Measurements from ENCODE around the gene CAPN10. TPM values are rescaled to one million over a fixed set of nuclear protein-coding genes. Genes with fewer than 3 reads are reported as not detected.

The CAPN10 gene
- total RNA-seq, 4 donors from 2014 or later: 9.9 to 23.3 (median 13.7) TPM

GRCh38 chr2:240642061-240642805, 55.7 kb downstream of the CAPN10 start:
- Histone ChIP-seq H3K4me3 (no peak overlapping the region), H3K27me3 (peaks cover 0 to 79% (median 0%) of the 10 kb centered on the region in 4 donors), H3K36me3 (no peaks in the 10 kb centered on the region), H3K9me3 (no peaks in the 10 kb centered on the region), H3K4me1 (peaks cover 0 to 12% (median 0%) of the 10 kb centered on the region in 3 donors), H3K27ac (no peak overlapping the region)
- intact Hi-C loops (cut with DNase I): no loop called here
- no peak for TF ChIP-seq CTCF (IDR thresholded peaks at IDR 0.05)
- no peak for TF ChIP-seq POLR2A (IDR thresholded peaks at IDR 0.05)
- no peak for DNase-seq
- 92 to 93% methylated on average over 3 to 9 of the region's 36 CpGs for WGBS, 2 donors

- peaks cover 0 to 9% (median 0%) of the 10 kb centered on the region in 3 donors for H3K4me1 ChIP-seq
- H3K27ac ChIP-seq: no peak overlapping the region
- H3K9me3 ChIP-seq: no peaks in the 10 kb centered on the region
- 92% methylated on average over 5 of the region's 11 CpGs; no CpG with 5 or more reads in 1 of the 2 donors for WGBS, 2 donors
- H3K36me3 ChIP-seq: no peaks in the 10 kb centered on the region
- H3K4me3 ChIP-seq: no peak overlapping the region
- no peak for DNase-seq
- intact Hi-C loops (cut with DNase I): no loop called here
- peaks cover 0 to 79% (median 0%) of the 10 kb centered on the region in 4 donors for H3K27me3 ChIP-seq
- no peak for TF ChIP-seq CTCF (IDR thresholded peaks at IDR 0.05)
- no peak for TF ChIP-seq POLR2A (IDR thresholded peaks at IDR 0.05)
These were observed 56.2 kb downstream of the CAPN10 start for GRCh38 chr2:240642806-240643092.

GRCh38 chr2:240643093-240643810, 56.7 kb downstream of the CAPN10 start:
- H3K27me3 ChIP-seq: peaks cover 0 to 84% (median 0%) of the 10 kb centered on the region in 4 donors
- intact Hi-C loops (cut with DNase I): no loop called here

GRCh38 chr2:240643811-240644150, 57.2 kb downstream of the CAPN10 start:
- no peak for TF ChIP-seq POLR2A (IDR thresholded peaks at IDR 0.05)
- no peak for TF ChIP-seq CTCF (IDR thresholded peaks at IDR 0.05)
- no peaks in the 10 kb centered on the region for H3K9me3 ChIP-seq
- DNase-seq: no peak
- intact Hi-C loops (cut with DNase I): no loop called here
- H3K27me3 ChIP-seq: peaks cover 0 to 86% (median 0%) of the 10 kb centered on the region in 4 donors
- H3K4me1 ChIP-seq: no peaks in the 10 kb centered on the region
- no peak overlapping the region for H3K4me3 ChIP-seq
- H3K27ac ChIP-seq: no peak overlapping the region
- 76 to 82% methylated on average over 10 to 14 of the region's 15 CpGs for WGBS, 2 donors
- no peaks in the 10 kb centered on the region for H3K36me3 ChIP-seq

More at GRCh38 chr2:240643093-240643810, 56.7 kb downstream of the CAPN10 start:
- no peaks in the 10 kb centered on the region for H3K36me3 ChIP-seq
- H3K4me1 ChIP-seq: peaks cover 0 to 4% (median 0%) of the 10 kb centered on the region in 3 donors
- H3K4me3 ChIP-seq: no peak overlapping the region
- DNase-seq: no peak
- TF ChIP-seq CTCF (IDR thresholded peaks at IDR 0.05) (no peak), POLR2A (IDR thresholded peaks at IDR 0.05) (no peak)
- H3K27ac ChIP-seq: no peak overlapping the region
- no peaks in the 10 kb centered on the region for H3K9me3 ChIP-seq
- 48 to 60% methylated on average over 2 to 7 of the region's 13 CpGs for whole genome bisulfite sequencing, 2 donors

GRCh38 chr2:240644171-240644651, 57.7 kb downstream of the CAPN10 start:
- peaks cover 0 to 86% (median 0%) of the 10 kb centered on the region in 4 donors for H3K27me3 ChIP-seq
- 53 to 67% methylated on average over 2 to 9 of the region's 14 CpGs for WGBS, 2 donors
- intact Hi-C loops (cut with DNase I): no loop called here

More at GRCh38 chr2:240644171-240644651, 57.7 kb downstream of the CAPN10 start:
- no peak overlapping the region for H3K4me3 ChIP-seq
- H3K9me3 ChIP-seq: no peaks in the 10 kb centered on the region
- H3K4me1 ChIP-seq: no peaks in the 10 kb centered on the region
- no peak overlapping the region for H3K27ac ChIP-seq
- no peak for DNase-seq
- no peak for TF ChIP-seq POLR2A (IDR thresholded peaks at IDR 0.05)
- no peak for TF ChIP-seq CTCF (IDR thresholded peaks at IDR 0.05)
- no peaks in the 10 kb centered on the region for H3K36me3 ChIP-seq
